Panc1 (cell line): ENCODE data around the gene POLRMT. TPM values are rescaled to one million over a fixed set of nuclear protein-coding genes. Genes with fewer than 3 reads are reported as not detected.

Experiments
- ATAC-seq: fragments of 200-7000 bp; cut with Tn5 transposase; 2 replicates; pipeline ENCODE4 v1.9.1; 2020; ENCODE audit warnings: mild to moderate bottlenecking, moderate library complexity
- BruUV-seq: library from RNA; stranded (reverse); fragments of 400-500 nt; replicated peaks from 2 replicates; lab custom pipeline; 2021; lab: Mats Ljungman, UMichigan
- CTCF ChIA-PET: fragments of 300-600 bp; sonication (Branson Sonifier 250); formaldehyde crosslinking; loops from one replicate; lab custom pipeline; 2022; ENCODE audit warnings: antibody characterized with exemption; lab: Charles Lee
- POLR2A ChIA-PET: fragments of 300-600 bp; sonication (Branson Sonifier 250); formaldehyde crosslinking; loops from one replicate; lab custom pipeline; 2022; ENCODE audit warnings: antibody characterized with exemption; lab: Charles Lee
- DNase-seq: peaks from one replicate; pipeline ENCODE4 v3.0.0-alpha.2; 2010; ENCODE audit warnings: low read depth, low spot score
- H3K27ac ChIP-seq: 2 replicates; pipeline ENCODE4 v1.5.1; 2011; ENCODE audit warnings: mild to moderate bottlenecking, low read length, inconsistent platforms
- H3K27me3 ChIP-seq: fragments of 200-500 bp; sonication (Bioruptor generic); 2 replicates; pipeline ENCODE4 v1.6.0; 2014; ENCODE audit warnings: low read length, inconsistent platforms; ENCODE audit not compliant: control insufficient read depth, insufficient read depth
- H3K36me3 ChIP-seq: fragments of 200-500 bp; sonication (Bioruptor generic); 2 replicates; pipeline ENCODE4 v1.5.1; 2014; ENCODE audit warnings: inconsistent platforms, mild to moderate bottlenecking, low read length, moderate library complexity; ENCODE audit not compliant: control insufficient read depth, insufficient read depth
- H3K4me1 ChIP-seq: 2 replicates; pipeline ENCODE4 v1.5.1; 2011; ENCODE audit warnings: inconsistent platforms, mild to moderate bottlenecking, low read length, moderate library complexity; ENCODE audit not compliant: control insufficient read depth, insufficient read depth
- H3K4me3 ChIP-seq, 2 experiments: 2 replicates each; pipeline ENCODE4 v1.5.1; 2011 to 2012; ENCODE audit warnings: low read depth in 2 of 2, low read length in 2 of 2, mild to moderate bottlenecking in 2 of 2, inconsistent platforms in 1 of 2, moderate library complexity in 1 of 2
- H3K9me3 ChIP-seq: fragments of 200-500 bp; sonication (Bioruptor generic); 2 replicates; pipeline ENCODE4 v1.5.1; 2014; ENCODE audit warnings: low read depth, mild to moderate bottlenecking, inconsistent platforms, low read length, moderate library complexity; ENCODE audit not compliant: control insufficient read depth, insufficient read depth
- POLR2AphosphoS5 ChIP-seq: IDR thresholded peaks from 2 replicates; pipeline ENCODE4 v1.6.1; 2012; ENCODE audit warnings: mild to moderate bottlenecking, low read depth, low read length, moderate library complexity
- REST ChIP-seq, 2 experiments: IDR thresholded peaks; 2 replicates each; pipeline ENCODE4 v1.6.1; 2011 to 2012; ENCODE audit warnings: low read depth in 2 of 2, control low read depth in 1 of 2, low read length in 1 of 2, mild to moderate bottlenecking in 1 of 2, moderate library complexity in 1 of 2; ENCODE audit not compliant: insufficient read depth in 1 of 2
- SIN3A ChIP-seq: IDR thresholded peaks from 2 replicates; pipeline ENCODE4 v1.6.1; 2012; ENCODE audit warnings: low read depth, mild to moderate bottlenecking, low read length, moderate library complexity, borderline replicate concordance; ENCODE audit not compliant: insufficient read depth
- TCF7L2 ChIP-seq: IDR thresholded peaks from 2 replicates; pipeline ENCODE4 v1.6.1; 2011; ENCODE audit warnings: mild to moderate bottlenecking, low read depth, low read length, inconsistent platforms
- in situ Hi-C: cut with HindIII; loops from 2 replicates; pipeline ENCODE4 v1.10.0; 2016; ENCODE audit warnings: low sequenced_read_pairs, low pct_unique_long_range_greater_than_20kb
- intact Hi-C: fragments of 100-400 bp; cut with micrococcal nuclease; formaldehyde crosslinking; loops from one replicate; pipeline ENCODE4 v1.10.0; 2022; ENCODE audit not compliant: unreplicated experiment
- total RNA-seq: library from RNA; stranded (reverse); gene quantifications from one replicate; pipeline ENCODE4 v1.2.1, GENCODE V29; 2021; ENCODE audit not compliant: unreplicated experiment
- TF ChIP-seq, protein P1 (sequence below): fragments of 450-650 bp; IDR thresholded peaks from 2 replicates; pipeline ENCODE4 v1.5.1; 2017; ENCODE audit warnings: mild to moderate bottlenecking

POLRMT gene
- total RNA-seq, 1 experiment from 2014 or later = 56.0 TPM

DNA sequence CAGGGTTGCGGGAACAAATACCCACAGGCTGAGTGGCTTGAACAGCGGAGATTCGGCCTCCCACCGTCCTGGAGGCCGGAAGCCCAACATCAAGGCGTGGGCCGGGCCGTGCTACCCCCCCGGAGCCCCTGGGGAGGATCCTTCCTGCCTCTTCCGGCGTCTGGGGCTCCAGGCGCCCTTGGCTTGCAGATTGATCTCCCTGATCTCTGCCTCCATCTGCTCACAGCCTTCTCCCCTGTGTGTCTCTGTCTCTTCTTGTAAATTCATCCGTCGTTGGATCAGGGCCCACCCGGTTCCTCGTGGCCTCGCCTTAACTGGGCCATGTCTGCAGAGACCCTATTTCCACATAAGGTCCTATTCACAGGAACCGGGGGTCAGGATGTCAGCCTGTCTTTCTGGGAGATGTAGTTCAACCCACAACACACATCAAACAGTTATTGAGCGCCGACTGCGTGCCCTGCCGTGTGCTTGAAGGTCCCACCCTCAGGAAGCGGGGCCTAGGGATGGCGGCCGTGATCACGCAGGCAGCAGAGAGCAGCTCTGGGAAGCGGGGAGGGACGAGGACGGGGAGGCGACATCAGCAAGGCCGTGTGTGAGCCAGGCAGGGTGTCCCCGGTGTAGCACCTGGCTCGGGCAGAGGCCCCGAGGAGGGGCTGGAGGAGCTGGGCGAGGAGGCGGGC lies 22.4 kb downstream of the POLRMT start:
- no peaks in the 10 kb centered on the region for H3K27me3 ChIP-seq
- H3K36me3 ChIP-seq = no peaks in the 10 kb centered on the region
- no peak overlapping the region for H3K4me3 ChIP-seq
- BruUV-seq = no TSS peak
- no peak for DNase-seq
- ChIA-PET POLR2A (no interaction called here), CTCF (no interaction called here)
- no peak for TF ChIP-seq REST (IDR thresholded peaks at IDR 0.05; ENCODE audit: insufficient read depth in 1 of 2, low read depth in 2 of 2, low read length in 1 of 2)
- peak; percentile 66; the same call in 1 of the 2 replicates for TF ChIP-seq TCF7L2
- TF ChIP-seq POLR2AphosphoS5 = no peak
- no peak for TF ChIP-seq SIN3A
- in situ Hi-C loops (no loop called here), intact Hi-C loops (no loop called here)
- no peaks in the 10 kb centered on the region for H3K9me3 ChIP-seq
- ATAC-seq = peak; percentile 61
- peak overlapping the region; percentile 46 for H3K27ac ChIP-seq
- peaks cover 26% of the 10 kb centered on the region for H3K4me1 ChIP-seq

GRCh38 chr19:610071-610800 lies 23.1 kb downstream of the POLRMT start:
- no peak for DNase-seq
- Histone ChIP-seq H3K9me3 (no peaks in the 10 kb centered on the region), H3K4me1 (peaks cover 26% of the 10 kb centered on the region), H3K27me3 (no peaks in the 10 kb centered on the region), H3K4me3 (no peak overlapping the region), H3K36me3 (no peaks in the 10 kb centered on the region), H3K27ac (peak overlapping the region; percentile 46; the same call in 1 of the 2 replicates)
- no peak for TF ChIP-seq SIN3A
- TF ChIP-seq, protein P1, sequence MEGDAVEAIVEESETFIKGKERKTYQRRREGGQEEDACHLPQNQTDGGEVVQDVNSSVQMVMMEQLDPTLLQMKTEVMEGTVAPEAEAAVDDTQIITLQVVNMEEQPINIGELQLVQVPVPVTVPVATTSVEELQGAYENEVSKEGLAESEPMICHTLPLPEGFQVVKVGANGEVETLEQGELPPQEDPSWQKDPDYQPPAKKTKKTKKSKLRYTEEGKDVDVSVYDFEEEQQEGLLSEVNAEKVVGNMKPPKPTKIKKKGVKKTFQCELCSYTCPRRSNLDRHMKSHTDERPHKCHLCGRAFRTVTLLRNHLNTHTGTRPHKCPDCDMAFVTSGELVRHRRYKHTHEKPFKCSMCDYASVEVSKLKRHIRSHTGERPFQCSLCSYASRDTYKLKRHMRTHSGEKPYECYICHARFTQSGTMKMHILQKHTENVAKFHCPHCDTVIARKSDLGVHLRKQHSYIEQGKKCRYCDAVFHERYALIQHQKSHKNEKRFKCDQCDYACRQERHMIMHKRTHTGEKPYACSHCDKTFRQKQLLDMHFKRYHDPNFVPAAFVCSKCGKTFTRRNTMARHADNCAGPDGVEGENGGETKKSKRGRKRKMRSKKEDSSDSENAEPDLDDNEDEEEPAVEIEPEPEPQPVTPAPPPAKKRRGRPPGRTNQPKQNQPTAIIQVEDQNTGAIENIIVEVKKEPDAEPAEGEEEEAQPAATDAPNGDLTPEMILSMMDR = no peak
- no peak for TF ChIP-seq TCF7L2
- no peak; the same call in 1 of the 2 replicates for TF ChIP-seq POLR2AphosphoS5
- no peak for TF ChIP-seq REST (IDR thresholded peaks at IDR 0.05; ENCODE audit: insufficient read depth in 1 of 2, low read depth in 2 of 2, low read length in 1 of 2)
- in situ Hi-C loops = no loop called here
- peak; percentile 40 for ATAC-seq
- no TSS peak for BruUV-seq
- intact Hi-C loops = no loop called here
- ChIA-PET POLR2A (no interaction called here), CTCF (interaction anchor here (0.6 kb wide), 1 partner anchor 328 kb away, joined by 4 read pairs; no protein-coding TSS in a partner anchor)
